Activated CD8-positive, alpha-beta memory T cell treated with anti-CD3 and anti-CD28 coated beads for 24 hours (primary cell): ENCODE measurements around the gene AGTPBP1.
A peak's percentile ranks its signal among the peaks of the same experiment; 100 is the strongest.
"Not testable (repeated sequence)": the region's sequence is repeated elsewhere in the genome, so short reads cannot be mapped to it uniquely, and the experiment has no call there.

Experiments
- DNase-seq: peaks from one replicate; pipeline ENCODE4 v3.0.0-alpha.2; 2020

AGTPBP1 gene

GRCh38 chr9:85741875-85742596 lies at the start of gene AGTPBP1:
TSS of gene AGTPBP1 (minus strand) at chr9:85741954. CDS start at chr9:85712533, 29,421 bp downstream.
- peak; percentile 97 for DNase-seq

GRCh38 chr9:85786116-85786515 lies 44.4 kb upstream of the AGTPBP1 start:
- DNase-seq, result not testable (repeated sequence)

GRCh38 chr9:85773844-85774243 lies 32.1 kb upstream of the AGTPBP1 start:
- DNase-seq, result not testable (repeated sequence)

- not testable (repeated sequence) for DNase-seq
Observed at GRCh38 chr9:85761802-85762201, 20.0 kb upstream of the AGTPBP1 start.

- not testable (repeated sequence) for DNase-seq
Observed at GRCh38 chr9:85757716-85758115, 16.0 kb upstream of the AGTPBP1 start.

GRCh38 chr9:85756216-85756615 lies 14.5 kb upstream of the AGTPBP1 start:
- DNase-seq, result not testable (repeated sequence)

GRCh38 chr9:85746309-85746708 lies 4.6 kb upstream of the AGTPBP1 start:
- no peak for DNase-seq

GRCh38 chr9:85745203-85745602 lies 3.4 kb upstream of the AGTPBP1 start:
- DNase-seq, result no peak

- no peak for DNase-seq
Observed at GRCh38 chr9:85744480-85744879, 2.7 kb upstream of the AGTPBP1 start.

GRCh38 chr9:85743275-85744128 lies 1.7 kb upstream of the AGTPBP1 start:
- DNase-seq, result no peak

GRCh38 chr9:85742597-85742936 lies 813 bp upstream of the AGTPBP1 start:
- DNase-seq, result no peak

- no peak for DNase-seq
Observed at GRCh38 chr9:85741095-85741874, 469 bp downstream of the AGTPBP1 start.

- no peak for DNase-seq
Observed at GRCh38 chr9:85740787-85741094, 1.0 kb downstream of the AGTPBP1 start.

- DNase-seq, result no peak
Observed at GRCh38 chr9:85738509-85738908, 3.2 kb downstream of the AGTPBP1 start.

- no peak for DNase-seq
Observed at GRCh38 chr9:85737671-85738070, 4.1 kb downstream of the AGTPBP1 start.

GRCh38 chr9:85730916-85731630 lies 10.7 kb downstream of the AGTPBP1 start:
- DNase-seq, result no peak

GRCh38 chr9:85729882-85730281 lies 11.9 kb downstream of the AGTPBP1 start:
- DNase-seq, result no peak

- DNase-seq, result no peak
Observed at GRCh38 chr9:85727500-85727899, 14.3 kb downstream of the AGTPBP1 start.

- no peak for DNase-seq
Observed at GRCh38 chr9:85726737-85727136, 15.0 kb downstream of the AGTPBP1 start.

GRCh38 chr9:85723215-85723614 lies 18.5 kb downstream of the AGTPBP1 start:
- DNase-seq, result peak; percentile 64

GRCh38 chr9:85719411-85719810 lies 22.3 kb downstream of the AGTPBP1 start:
- not testable (repeated sequence) for DNase-seq

GRCh38 chr9:85717818-85718217 lies 23.9 kb downstream of the AGTPBP1 start:
- not testable (repeated sequence) for DNase-seq

- no peak for DNase-seq
Observed at GRCh38 chr9:85717220-85717619, 24.5 kb downstream of the AGTPBP1 start.
